ENCODE results near the gene C16orf74. TPM values are rescaled to one million over a fixed set of nuclear protein-coding genes. Genes with fewer than 3 reads are reported as not detected.

C16orf74 gene
- total and polyA plus RNA-seq, 8 donors = 1.3 to 17.5 (median 11.9) TPM

- ATAC-seq = no peak
- Histone ChIP-seq H3K36me3 (peaks cover 0 to 78% of the 10 kb centered on the region in 2 donors), H3K27ac (no peak overlapping the region), H3K9me3 (no peaks in the 10 kb centered on the region), H3K4me3 (no peak overlapping the region), H3K27me3 (no peaks in the 10 kb centered on the region), H3K4me1 (peaks cover 7 to 15% of the 10 kb centered on the region in 2 donors)
- TF ChIP-seq CTCF (IDR thresholded peaks at IDR 0.05) = peak in 1 of 2 donors; percentile 26
- intact Hi-C loops (cut with DNase I) = no loop called here
- DNase-seq = no peak
Measured at GRCh38 chr16:85675251-85675874, 75.5 kb downstream of the C16orf74 start.

DNA sequence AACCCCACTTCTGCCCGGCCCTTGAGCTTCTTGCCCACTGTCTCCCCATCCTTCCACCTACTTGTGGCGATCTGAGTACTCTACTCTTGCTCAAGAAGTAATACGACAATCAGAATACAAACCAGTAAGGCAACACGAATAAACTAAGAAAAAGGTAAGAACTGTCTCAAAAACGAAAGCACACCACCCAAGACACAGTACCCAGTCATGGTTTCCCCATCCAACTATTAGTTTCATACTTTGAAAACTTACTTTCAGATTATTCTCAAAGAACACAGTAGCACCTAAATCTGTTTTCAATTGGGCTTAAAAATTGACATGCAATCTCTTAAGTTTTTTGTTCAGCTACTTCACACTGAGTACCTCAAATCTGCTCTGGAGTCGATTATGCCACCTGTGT lies 76.1 kb downstream of the C16orf74 start:
- Histone ChIP-seq H3K36me3 (peaks cover 0 to 83% of the 10 kb centered on the region in 2 donors), H3K4me3 (no peak overlapping the region)
- intact Hi-C loops (cut with DNase I) = no loop called here

DNA sequence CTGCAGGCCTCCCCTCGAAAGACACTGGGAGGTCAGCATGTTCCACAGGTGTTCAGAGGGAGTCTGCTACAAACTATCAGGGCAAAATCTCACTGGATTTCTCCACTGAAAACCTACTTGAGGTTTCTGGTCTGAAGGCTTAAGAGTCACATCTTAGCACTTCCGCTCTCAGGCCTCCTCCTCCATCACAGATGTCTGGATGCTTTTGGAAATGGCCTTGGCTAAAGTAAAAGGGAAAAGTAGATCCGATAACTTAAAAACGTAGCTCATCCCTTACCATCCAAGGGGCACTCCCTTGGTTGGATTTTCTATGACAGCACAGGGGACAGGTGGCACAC lies 76.5 kb downstream of the C16orf74 start:
- no peaks in the 10 kb centered on the region for H3K27me3 ChIP-seq
- peak overlapping the region; percentile 20 to 37 for H3K27ac ChIP-seq
- DNase-seq (no peak), ATAC-seq (no peak)
- no peaks in the 10 kb centered on the region for H3K9me3 ChIP-seq
- peaks cover 7 to 15% of the 10 kb centered on the region in 2 donors for H3K4me1 ChIP-seq
- H3K4me3 ChIP-seq = no peak overlapping the region
- no peak for TF ChIP-seq CTCF (IDR thresholded peaks at IDR 0.05)
- intact Hi-C loops (cut with DNase I) = no loop called here
- peaks cover 0 to 88% of the 10 kb centered on the region in 2 donors for H3K36me3 ChIP-seq

More for the DNA sequence above, 76.1 kb downstream of the C16orf74 start:
- TF ChIP-seq CTCF (IDR thresholded peaks at IDR 0.05) = no peak
- no peaks in the 10 kb centered on the region for H3K27me3 ChIP-seq
- no peak overlapping the region for H3K27ac ChIP-seq
- H3K4me1 ChIP-seq = peaks cover 7 to 15% of the 10 kb centered on the region in 2 donors
- no peaks in the 10 kb centered on the region for H3K9me3 ChIP-seq
- ATAC-seq = peak; percentile 2
- DNase-seq = no peak

- Histone ChIP-seq H3K4me3 (no peak overlapping the region), H3K27ac (peak overlapping the region; percentile 20 to 37), H3K27me3 (no peaks in the 10 kb centered on the region), H3K9me3 (no peaks in the 10 kb centered on the region), H3K4me1 (peaks cover 7 to 15% of the 10 kb centered on the region in 2 donors), H3K36me3 (peaks cover 0 to 94% of the 10 kb centered on the region in 2 donors)
- peak in 2 of 4 donors; percentile 60 to 80 for DNase-seq
- peak; percentile 96 for ATAC-seq
- no peak for TF ChIP-seq CTCF (IDR thresholded peaks at IDR 0.05)
- intact Hi-C loops (cut with DNase I) = no loop called here
Measured at GRCh38 chr16:85673529-85674417, 77.1 kb downstream of the C16orf74 start.

DNA sequence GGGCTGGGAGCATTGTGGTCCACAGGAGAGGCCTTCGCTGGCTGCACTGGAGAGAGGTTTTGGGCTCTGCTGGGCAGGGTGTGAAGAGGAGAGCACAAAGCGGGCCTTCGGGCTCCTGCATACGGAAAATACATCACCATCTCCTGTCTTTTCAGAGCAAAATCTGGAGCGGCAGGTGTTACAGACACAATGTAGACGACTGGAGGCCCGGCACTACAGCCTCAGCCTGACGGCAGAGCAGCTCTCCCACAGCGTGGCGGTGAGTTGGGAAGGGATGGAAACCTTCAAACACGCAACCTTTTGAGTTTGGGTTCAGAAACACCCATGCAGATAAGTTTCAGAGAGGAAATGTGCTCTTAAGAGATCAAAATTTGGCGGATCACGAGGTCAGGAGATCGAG lies 80.1 kb downstream of the C16orf74 start:
- DNase-seq = no peak
- TF ChIP-seq CTCF (IDR thresholded peaks at IDR 0.05) = no peak

More for the DNA sequence above, 80.1 kb downstream of the C16orf74 start:
- no peaks in the 10 kb centered on the region for H3K9me3 ChIP-seq
- ATAC-seq = no peak
- H3K27ac ChIP-seq = no peak overlapping the region
- no peak overlapping the region for H3K4me3 ChIP-seq
- H3K36me3 ChIP-seq = peaks cover 0 to 99% of the 10 kb centered on the region in 2 donors
- intact Hi-C loops (cut with DNase I) = no loop called here
- no peaks in the 10 kb centered on the region for H3K27me3 ChIP-seq
- H3K4me1 ChIP-seq = peaks cover 7 to 15% of the 10 kb centered on the region in 2 donors
